ENCODE results near the gene NFYC.

NFYC gene

GRCh38 chr1:40798366-40799281 is 107.1 kb downstream of the NFYC start:
- no peak for DNase-seq

- DNase-seq, result no peak
Measured at GRCh38 chr1:40799351-40799867, 107.9 kb downstream of the NFYC start.

DNA sequence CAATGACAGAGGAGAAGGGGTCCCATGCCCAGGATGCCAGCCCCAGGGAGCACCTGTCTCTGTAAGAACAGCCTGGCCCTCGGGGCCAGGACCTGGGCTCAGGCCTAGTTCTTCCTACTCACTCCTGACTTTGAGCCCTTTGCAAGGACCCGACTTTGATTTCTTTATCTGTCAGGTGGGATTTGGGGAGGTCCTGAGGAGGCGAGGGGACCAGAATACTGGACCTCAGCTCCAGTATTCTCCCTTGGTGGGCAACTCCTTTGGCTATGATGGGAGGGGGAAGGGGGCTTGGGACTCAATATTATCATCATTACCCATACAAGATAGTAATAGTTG is 110.2 kb downstream of the NFYC start:
- no peak for DNase-seq

- peak; percentile 58 to 75 for DNase-seq
Measured at GRCh38 chr1:40802078-40802741, 110.7 kb downstream of the NFYC start.

- DNase-seq, result no peak
Measured at GRCh38 chr1:40802742-40803113, 111.2 kb downstream of the NFYC start.

- DNase-seq, result no peak
Measured at GRCh38 chr1:40803447-40803846, 111.9 kb downstream of the NFYC start.

DNA sequence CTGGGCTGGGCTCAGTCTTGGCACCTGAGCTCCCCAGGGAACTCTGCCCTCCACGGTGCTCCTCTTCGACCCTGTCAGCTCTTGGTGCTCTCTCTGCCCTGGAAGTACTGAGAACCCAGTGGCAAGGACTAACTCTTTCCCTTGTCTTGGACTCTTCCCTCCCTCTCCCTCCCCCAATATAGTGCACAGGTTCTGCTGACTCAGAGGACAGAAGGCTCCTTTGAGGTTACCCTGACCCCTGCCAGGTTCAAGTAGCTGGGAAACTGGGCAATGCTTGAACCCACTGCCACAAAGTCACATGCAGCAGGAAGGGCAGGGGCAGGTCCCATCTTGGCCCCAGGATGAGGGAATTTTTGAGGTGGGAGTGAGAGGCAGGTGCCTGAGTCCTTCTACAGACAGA is 112.4 kb downstream of the NFYC start:
- DNase-seq, result no peak

GRCh38 chr1:40806240-40806639 is 114.7 kb downstream of the NFYC start:
- DNase-seq, result no peak

GRCh38 chr1:40806731-40807695 is 115.5 kb downstream of the NFYC start:
- no peak for DNase-seq

DNA sequence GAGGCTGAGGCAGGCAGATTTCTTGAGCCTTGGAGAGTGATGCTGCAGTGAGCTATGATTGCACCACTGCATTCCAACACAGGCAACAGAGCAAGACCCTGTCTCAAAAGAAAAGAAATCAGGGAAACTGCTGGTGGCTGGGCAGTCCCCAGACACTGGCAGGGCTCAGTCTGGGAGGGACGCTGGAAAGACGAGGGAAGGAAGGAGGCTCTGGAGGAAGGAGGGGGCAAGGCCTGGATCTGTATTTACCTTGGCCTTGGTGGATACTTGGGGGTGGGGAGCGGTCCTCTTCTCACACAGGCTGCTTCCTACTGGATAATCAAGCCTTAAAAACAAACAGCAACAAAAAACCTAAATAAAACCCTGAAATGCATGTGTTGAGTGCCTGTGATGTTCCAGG is 116.5 kb downstream of the NFYC start:
- DNase-seq, result no peak

- no peak for DNase-seq
Measured at GRCh38 chr1:40808444-40808843, 116.9 kb downstream of the NFYC start.

DNA sequence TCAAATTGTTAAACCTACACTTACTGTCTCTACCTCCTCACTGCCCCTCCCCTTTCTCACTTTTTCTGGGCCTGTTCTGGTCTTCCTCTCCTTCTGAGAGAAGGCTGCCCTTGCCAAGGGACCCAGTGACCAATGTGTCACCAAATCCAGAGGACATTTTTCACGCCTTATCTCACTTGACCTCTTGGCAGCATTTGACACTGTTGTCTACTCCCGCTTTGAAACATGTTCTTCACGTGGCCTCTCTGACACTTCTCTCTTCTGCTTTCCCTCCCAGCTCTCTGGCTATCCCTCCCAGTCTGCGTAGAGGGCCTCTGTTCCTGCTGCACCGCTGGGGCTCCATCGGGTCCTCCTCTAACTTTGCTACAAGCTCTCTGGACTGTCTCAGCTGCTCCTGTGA is 117.4 kb downstream of the NFYC start:
- no peak for DNase-seq

- DNase-seq, result no peak
Measured at GRCh38 chr1:40810927-40811326, 119.4 kb downstream of the NFYC start.

GRCh38 chr1:40815420-40815819 is 123.9 kb downstream of the NFYC start:
- no peak for DNase-seq

- no peak for DNase-seq
Measured at GRCh38 chr1:40817791-40818263, 126.3 kb downstream of the NFYC start.

DNA sequence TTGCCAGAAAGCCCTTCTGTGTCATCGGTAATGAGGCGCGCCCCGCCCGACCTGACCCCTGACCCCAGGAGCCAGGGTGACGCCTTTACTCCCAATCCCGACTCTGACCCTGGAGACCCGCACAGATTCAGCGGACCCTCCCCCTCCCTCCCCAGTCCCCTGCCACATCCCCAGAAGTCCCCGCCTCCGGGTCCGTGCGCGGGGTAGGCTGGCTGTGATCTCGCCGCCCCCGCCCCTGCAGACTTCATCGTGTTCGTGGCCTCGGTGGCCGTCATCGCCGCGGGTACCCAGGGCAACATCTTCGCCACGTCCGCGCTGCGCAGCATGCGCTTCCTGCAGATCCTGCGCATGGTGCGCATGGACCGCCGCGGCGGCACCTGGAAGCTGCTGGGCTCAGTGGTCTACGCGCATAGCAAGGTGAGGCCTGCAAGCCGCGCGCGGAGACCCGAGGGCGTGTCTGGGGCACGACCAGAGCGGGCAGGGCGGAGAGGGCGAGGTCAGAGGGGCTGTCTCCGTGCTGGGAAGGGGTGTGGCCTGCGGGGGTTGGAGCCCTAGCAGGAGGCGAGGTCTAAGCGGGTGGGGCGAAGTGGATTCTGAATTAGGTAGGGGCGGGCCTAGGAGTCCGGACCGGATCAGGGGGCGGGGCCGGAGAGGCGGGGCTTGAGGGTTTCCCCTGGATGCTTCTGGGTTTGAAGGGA is 126.9 kb downstream of the NFYC start:
- no peak for DNase-seq

- no peak for DNase-seq
Measured at GRCh38 chr1:40819101-40819500, 127.6 kb downstream of the NFYC start.

GRCh38 chr1:40820251-40820797 is 128.8 kb downstream of the NFYC start:
- DNase-seq, result no peak

All from NCI-H1930 (cell line).